Activated naive CD4-positive, alpha-beta T cell treated with anti-CD3 and anti-CD28 coated beads, Interleukin-2, amount 50 U/mL, for 16 hours (primary cell): Measurements from ENCODE around the gene GRK3.

Experiments used
- DNase-seq: peaks from one replicate; pipeline ENCODE4 v3.0.0-alpha.2; 2020

The GRK3 gene

DNA sequence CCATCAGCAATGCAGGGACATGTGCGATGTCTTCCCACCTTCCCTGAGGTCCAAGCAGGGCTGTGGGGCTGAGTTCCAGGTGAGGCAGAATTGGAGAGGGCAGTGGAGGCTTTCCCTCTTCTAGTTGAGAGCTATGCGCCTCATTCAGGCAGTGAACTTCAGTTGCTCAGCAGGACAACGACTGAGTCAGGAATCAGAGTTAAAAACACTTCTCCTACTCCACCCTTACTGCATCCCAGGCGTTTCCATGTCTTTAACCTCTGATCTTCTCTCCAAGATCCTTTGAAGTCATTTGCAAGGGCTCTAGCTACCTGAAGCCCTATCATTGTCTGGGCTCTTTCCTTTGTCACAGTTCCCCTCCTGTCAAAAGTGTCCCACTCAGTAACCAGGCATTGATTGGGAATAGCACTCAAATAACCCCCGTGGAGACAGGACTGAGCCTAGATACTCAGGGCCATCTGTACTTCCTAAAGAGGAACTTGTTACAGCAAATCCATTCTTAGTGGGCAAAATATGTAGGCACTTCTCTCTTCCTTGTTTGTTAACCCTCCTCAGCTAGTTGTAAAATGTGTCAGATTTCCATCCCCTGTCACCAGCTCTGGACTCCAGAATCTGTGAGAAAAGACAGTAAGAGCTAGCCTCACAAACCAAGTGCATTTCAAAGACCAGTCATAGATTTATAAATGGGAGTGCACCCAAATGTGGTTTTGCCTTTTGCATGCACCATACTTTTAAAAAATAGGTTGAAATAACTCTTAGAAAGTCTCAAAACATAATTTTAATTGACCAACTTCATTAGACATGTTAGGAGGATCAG is 105.0 kb downstream of the GRK3 start:
- no peak for DNase-seq

DNA sequence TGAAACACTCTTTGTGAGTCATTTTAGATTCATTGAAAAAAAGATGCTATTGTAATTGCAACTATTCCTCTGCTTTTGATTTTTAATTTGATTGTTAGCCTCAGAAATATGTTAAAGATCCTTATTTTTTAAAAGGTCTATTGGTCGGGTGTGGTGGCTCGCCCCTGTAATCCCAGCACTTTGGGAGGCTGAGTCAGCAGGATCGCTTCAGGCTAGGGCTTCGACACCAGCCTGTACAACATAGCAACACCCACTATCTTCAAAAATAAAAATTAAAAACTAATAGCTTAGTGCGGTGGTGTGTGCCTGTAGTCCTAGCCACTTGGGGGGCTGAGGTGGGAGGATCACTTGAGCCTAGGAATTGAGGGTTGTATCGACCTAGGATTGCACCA is 105.6 kb downstream of the GRK3 start:
- DNase-seq: no peak

DNA sequence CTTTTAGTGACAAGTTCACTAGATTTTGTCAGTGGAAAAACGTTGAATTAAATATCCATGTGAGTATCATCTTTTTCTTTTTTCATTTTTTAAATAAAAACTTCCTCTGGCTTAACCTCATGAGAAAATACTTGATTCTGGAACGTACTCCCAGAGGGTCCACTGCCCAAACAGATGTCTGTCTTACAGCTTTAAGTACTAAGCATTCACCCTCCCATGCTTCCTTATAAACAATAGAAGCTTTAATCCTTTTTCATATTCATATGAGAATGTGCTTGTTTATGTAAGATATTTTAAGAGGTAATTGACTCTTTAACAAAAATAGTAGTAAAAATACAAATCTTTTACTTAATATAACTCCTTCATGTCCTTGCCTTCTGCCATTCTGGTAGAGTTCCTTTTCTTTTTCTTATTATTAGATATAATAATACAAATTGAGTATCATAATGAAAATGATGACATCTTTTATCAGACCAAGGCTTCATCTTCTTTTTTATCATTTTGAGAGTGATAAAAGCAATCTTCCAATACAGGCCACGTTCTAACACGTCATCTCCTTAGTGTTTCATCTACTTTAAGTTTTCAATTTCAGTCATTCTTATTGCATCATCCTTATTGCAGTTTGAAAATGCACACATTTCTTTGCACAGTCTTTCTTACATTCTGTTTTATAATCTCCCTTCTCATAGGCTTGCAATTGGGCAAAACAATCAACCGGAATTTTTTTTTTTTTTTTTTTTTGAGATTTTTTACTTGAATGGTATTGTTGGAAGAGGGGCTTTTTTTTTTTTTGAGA is 108.0 kb downstream of the GRK3 start:
- DNase-seq: no peak

DNA sequence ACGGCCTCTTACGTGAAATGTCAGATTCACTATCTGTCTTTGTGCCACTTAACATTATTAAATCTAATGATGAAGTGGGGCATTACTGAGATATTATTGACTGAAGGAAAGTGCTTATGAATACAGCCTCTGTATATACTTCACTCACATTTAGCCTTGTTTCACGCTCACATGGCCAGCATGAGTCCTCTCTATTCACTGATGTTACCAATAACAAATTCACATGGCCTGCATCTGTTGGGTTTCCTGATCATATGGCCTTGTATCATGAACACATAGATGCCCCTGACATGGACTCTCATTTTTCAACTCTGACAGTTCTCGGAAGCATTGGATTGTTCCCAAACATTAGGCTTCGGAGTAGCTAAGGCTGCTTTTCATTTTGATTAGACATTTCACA is 109.2 kb downstream of the GRK3 start:
- no peak for DNase-seq

DNA sequence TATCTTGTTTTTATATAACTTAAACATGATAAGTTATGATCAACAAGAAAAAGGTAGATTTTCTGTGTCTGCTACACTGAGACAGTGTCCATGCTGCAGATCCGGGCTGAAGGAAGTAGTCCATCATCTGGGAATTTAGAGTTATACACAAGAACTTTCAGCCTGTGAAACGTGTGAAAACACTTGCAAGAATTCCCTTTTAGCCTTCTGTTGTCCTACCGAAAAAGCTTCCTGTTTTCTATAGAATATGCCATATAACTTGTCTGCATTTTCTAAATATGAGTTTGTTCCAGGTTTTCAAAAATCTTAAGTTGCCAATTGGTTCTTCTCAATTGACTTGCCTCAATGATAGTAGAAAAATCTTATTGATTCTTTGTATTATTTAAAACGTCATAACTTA is 113.2 kb downstream of the GRK3 start:
- no peak for DNase-seq

DNA sequence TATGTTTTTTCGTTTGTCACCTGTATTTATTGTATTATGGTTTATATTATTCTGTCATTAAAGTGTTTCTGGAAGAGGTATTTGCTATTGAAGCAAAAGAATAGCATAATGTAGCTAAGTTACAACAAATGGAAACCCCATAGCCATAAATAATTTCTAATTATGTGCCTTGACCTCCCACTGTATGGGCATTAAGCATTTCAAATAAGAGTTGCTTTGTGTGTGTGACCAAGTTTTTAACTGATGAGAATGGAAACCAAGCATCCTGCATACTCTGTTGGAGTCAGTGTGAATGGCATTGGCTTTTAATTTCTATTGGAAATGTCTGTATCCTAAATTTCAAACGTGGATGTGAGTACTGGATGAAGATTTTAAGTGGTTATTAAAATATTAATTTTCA is 115.6 kb downstream of the GRK3 start:
- DNase-seq: no peak

DNA sequence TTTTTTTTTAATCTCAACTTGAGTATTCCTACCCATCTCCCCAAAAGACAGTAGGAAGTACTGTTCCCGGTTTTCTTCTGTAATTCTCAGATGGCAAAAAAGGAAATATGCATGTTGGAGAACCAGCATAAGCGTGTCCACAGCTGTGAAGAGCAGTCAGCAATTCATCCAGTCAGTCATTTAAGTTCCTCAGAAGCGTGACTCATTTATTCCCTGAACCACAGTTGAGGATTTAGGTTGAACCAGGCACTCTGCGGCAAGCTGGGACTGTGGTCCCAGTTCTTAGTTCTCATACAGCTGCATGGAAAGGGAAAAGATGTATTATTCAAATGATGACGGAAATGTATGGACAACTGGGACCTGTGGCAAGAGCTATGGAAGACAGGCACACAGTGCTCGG is 116.5 kb downstream of the GRK3 start:
- no peak for DNase-seq

DNA sequence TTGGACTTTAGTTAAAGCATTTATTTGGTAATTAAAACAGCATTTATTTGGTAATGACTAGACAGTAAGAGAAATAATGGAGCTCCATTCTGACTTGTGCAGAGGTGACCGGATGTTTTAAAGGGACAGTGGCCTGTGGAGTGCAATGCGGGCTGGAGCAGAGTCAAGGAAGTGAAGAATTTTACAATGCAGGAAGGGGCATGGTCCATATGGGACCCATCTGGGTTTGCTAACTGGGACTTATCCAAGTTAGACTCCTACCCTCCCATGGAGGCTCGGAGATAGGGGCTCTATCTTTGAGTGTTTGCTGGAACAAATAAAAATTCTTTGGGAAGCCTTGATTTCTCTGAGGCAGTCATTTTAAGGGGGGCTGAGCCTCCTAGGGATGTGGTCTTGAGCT is 117.6 kb downstream of the GRK3 start:
- DNase-seq: no peak

DNA sequence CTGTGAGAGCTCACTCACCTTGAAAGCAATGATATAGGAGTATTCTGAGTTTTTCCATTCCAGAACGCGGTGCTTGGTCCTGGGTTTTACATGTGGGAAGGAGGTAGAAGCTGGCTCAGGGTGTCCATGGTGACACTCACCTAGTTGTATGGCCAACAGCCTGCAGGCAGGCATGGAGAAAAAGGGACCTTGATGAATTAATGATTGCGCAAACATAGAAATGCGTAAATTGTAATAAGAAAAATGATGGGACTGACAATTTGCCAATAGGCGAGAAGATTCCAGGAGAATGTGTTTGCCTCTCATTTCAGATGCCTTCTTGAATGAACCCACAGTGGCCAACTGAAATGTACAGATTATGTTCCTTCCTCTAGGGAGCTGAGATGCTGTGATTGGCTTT is 124.2 kb downstream of the GRK3 start:
- no peak for DNase-seq

DNA sequence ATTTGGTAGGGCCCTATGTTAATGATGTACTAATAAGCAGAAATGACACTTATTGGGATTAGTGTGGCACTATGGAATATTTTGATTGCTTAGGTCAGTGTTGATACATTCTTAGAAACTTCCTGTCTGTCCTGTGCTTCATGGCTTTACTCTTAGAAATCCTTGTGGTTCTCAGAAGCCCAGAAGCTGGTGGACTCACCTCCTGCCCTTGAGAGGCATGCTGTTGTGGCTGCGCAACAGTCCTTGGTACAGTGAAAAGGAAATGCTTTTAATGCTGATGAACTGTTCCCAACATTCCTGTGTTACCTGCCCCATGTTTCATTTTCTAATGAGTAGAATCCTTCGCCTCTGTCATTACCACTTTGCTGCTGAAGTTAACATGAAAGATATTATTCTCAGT is 125.2 kb downstream of the GRK3 start:
- DNase-seq: no peak

DNA sequence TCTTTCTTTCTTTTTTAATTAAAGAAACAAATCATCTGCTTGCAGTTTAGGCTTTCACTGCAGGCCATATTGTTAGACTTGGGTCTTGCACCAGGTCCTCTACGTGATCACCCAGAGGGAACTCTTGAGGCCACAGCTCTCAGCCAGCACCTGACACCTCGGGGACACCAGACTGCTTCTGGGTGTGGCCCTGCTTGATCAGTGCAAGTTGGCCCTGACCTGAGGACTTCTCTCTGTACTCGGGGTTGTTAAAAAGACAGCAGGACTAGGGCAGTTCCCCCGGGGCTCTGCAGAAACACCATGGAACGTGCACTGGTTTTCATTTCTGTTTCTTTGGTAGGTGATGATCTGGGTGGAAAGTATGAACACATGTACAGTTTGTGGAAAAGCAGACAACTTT is 126.3 kb downstream of the GRK3 start:
- DNase-seq: no peak

DNA sequence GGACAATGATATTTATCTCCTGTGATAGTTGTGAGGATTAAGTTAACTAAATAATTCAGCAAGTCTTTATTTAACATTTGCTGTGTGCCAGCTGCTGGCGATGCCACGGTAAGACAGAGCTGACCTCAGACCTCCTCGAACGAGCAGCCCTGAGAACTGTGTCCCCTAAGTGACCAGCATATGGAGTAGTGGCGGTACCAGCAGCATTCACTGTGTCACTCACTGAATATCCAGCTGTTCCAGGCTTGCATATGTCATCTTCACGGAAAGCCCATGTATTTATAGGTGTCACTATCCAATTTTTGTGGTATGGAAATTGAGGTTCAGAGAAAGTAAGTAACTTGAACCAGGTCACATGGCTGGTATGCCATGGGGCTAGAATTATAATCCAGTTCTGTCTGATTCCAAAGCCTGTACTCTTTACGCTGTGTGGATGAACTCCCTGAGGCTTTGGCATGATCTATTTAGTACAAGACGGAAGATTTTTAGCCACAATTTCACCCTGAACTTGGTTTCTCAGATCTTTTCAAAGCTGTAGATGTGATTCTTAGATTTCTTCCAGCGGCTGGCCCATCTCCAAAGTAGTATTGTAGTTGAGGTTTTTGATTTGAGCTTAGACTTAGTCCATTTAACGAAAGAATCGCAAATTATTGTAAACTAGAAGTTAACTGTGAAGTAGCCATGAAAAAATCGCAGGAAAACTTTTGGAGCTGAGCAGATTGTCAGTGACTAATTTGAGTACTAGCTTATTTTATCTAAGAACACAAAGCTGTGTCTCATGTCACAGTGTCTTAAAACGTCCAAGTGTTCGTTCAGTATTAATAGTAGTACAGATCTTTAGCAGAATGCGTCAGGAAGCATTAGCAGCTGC is 128.2 kb downstream of the GRK3 start:
- no peak for DNase-seq

DNA sequence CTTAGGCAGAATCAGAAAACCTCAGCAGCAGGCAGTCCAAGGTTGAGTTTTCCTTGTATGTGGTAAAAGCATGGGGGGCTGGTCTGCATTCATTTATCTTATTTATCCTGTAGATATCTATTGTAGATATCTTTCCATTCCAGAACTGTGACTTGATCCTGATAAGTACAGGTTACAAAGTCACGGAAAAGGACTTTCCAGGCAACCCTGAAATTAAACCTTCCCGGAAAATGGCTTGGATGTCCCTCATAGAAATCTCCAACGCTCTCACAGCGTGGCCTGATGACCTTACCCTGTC is 128.7 kb downstream of the GRK3 start:
- DNase-seq: no peak

DNA sequence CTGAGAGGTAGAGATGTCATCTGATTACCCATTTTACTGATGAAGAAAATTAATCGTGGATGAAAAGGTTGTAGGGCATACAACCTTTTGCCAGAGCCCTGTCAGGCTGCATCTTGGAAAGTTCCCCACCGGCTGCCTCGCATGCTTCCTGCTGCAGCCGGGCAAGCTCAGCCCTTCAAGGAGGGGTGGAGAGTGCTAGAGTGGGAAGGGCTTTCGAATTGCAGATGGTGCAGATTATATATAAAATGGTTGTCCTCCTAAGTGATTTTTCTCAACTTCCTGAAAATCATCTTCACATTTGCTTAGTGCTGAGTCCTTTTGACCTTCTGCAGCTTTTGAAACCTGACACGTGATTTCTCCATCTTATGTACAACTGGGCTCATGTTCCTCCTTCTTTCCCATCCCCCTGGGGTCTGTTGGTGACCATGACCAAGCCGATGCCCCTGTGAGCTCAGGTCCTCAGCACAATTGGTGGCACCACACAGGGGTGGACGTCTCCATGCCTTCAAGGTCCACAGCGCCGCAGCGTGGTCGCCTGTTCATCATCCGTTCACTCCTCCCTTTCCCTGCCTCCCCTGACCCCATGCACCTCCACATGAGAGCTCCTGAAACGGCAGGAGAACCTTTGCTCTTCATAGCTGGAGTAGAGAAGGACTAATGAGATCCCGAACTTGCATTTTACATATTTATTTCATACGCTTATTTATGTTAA is 129.9 kb downstream of the GRK3 start:
- no peak for DNase-seq

DNA sequence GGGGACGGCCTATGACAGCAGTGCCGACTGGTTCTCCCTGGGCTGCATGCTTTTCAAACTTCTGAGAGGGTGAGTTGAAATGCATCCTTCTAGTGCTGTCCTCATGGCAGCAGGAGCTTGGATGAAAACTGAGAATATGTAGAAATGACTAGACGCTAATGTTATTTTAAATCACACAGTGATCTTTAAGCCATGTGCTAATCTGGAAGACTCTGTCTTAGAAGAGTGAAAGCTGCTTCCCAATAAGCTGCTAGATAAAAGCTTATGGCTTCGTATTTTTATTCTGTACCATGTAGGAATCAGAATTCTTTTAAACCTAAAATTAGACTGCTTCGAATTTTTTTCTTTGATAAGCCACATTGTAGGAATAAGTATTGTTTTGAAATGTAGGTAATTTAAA is 130.7 kb downstream of the GRK3 start:
- no peak for DNase-seq

DNA sequence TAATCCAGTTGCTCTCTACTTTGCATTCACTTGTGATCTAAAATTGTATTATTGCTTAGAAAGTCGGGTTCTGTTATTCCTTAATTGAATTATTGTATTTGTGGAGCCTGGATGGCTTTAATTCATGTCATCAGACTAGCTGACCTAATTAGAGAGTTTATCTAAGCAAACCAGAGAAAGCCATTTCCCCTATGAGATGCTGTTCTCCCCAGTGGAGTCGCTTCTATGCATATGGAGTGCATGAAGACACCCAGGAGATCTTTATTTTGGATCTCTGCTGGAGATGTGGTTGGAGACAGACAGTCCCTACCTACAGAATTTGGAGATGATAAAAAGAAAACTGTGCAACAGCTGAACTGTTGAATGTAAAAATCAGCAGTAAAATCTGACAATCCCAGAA is 132.3 kb downstream of the GRK3 start:
- no peak for DNase-seq

DNA sequence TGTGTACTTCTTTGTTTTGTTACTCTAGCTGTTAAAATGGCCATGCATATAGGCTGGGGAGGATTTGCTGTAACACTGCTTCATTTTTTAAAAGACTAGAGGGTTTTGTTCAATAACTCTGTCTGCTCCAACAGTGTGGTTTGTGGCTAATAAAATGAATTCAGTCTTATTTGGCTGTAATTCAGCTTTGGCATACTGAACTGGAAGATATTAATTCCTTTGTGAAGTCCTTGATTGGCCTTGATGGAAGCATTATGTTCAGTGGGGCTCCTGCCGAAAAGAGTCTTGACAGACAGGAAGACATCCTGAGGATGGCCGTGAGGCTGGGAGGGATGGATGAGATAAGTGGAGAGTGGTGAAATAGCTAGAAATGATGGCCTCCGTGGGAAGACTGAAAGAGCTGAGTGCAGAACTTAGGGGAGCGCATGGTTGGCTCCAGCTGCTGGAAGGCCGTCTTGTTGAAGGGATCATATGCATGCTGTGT is 132.7 kb downstream of the GRK3 start:
- DNase-seq: no peak

DNA sequence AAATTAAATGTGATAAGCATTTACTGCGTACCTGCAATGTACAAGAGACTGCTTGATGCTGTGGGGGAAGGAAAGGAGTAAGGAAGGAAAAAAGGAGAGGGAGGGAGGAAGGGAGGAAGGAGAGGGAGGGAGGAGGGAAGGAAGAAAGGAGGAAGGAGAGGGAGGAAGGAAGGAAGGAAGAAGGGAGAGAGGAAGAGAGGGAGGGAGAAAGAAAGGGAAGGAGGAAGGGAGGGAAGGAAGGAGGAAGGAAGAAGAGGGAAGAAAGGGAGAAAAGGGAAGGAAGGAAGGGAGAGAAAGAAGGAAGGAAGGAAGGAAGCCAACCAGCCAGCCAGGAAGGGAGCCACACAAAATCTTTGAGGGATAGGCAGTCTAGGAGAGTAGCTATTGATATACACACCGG is 133.5 kb downstream of the GRK3 start:
- DNase-seq: no peak

DNA sequence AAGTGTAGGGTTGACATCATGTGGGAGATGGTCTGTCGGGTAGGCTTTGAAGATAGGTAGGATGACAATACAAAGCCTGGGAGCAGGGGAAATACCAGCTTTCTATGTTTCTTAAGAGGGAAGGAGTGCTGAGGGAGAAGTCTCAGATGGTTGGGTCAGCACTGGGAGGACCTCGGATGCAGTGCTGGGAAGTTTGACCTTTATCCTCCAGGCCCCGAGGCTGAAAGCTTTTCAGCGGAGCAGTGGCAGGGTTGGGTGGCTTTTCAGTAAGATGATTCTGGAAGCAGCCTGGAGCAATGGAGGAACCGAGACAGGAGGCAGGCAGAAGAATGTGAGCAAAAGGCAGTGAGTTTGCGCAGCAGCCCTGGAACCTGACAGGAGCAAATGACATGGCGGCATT is 134.0 kb downstream of the GRK3 start:
- DNase-seq: no peak

DNA sequence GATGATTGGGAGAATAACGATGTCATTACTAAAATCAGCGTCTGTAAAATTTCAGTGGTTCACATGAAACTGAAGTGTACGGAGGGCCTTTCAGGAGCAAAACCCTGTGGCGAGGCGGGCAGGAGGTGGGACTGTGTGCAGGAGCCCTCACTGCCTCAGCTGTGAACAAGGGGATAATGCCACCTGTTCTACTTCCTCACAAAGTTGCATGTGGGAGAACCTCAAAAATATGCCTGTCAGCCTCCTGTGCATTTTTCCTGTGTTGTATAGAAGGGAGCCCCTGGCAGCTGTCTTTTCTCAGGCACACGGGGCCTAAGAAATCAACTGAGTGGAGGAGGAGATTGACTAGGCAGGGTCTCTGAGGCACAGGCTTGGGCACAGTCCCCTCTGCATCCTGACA is 134.5 kb downstream of the GRK3 start:
- no peak for DNase-seq

DNA sequence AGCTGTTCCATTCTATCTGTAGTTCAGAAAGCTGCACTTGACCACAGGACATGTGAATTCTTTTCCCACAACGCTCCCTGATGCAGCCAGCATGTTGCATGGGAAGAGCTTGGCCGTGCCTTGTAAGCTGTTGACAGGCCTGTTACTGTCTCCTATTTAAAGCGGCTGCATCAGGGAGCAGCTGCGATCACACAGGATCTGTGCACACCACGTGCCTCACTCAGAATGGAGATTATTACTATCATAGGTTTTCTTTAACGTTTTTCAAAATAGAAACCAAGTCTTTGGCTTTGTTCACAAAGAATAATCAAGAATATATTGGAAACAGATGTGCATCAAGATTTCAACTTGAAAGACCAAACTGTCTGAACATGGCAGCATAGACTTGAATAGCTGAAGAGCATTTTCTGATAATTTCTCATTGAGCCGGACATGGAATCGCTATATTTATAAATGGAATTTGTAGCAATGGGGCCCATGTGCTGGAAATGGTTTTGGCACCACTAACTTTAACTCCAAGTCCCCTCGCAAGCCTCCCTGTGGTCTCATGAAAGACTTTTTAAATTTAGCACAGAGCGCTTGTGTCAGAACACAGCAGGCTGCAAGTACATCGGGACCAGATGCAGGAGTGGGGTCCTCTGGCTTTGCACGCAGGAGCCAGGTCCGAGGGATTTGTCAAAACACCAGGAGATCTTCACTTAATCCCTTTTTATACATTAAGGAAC is 136.7 kb downstream of the GRK3 start:
- no peak for DNase-seq

DNA sequence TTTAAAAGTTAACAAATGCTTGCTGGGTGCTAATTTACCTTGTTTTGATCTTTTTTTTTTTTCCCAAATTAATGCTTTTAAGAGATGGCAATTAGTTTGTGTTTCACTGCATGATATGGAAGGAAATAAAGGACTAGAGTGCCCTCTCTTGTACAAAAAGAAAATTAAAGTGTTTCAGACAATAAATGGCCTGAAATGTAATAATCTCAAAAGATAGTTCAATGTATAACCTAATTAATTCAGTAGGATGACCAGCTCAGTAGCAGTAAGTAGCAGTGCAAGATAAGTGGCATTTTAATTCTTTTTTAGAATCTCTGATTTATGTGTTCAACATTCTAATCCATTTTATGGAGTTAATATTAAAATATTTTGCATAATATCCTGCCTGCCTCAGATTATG is 137.6 kb downstream of the GRK3 start:
- DNase-seq: no peak
